ENCODE measurements around the gene HSCB.
"Not testable (repeated sequence)": the region's sequence is repeated elsewhere in the genome, so short reads cannot be mapped to it uniquely, and the experiment has no call there.

Gene HSCB

DNA sequence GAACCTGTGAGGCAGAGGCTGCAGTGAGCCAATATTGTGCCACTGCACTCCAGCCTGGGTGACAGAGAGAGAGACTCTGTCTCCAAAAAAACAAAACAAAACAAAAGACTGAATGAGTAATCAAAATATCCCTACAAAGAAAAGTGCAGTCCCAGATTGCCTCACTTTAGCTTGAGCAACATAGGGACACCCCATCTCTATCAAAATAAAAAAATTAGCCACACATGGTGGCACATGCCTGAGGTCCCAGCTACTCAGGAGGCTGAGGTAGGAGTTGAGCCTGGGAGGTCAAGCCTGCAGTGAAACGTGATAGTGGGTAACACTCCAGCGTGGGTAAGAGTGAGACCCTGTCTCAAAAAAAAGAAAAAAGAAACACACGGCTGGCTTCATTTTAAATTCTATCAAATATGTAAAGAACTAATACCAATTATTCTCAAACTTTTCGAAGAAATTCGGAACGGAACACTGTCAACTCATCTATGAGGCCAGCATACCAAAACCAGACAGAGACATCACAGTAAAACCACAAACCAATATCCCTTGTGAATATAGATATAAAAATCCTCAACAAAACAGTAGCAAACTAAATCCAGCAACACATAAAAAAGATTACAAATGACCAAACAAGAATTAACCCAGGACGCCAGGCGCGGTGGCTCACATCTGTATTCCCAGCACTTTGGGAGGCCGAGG is 13.1 kb upstream of the HSCB start:
- TF ChIP-seq, protein P1, sequence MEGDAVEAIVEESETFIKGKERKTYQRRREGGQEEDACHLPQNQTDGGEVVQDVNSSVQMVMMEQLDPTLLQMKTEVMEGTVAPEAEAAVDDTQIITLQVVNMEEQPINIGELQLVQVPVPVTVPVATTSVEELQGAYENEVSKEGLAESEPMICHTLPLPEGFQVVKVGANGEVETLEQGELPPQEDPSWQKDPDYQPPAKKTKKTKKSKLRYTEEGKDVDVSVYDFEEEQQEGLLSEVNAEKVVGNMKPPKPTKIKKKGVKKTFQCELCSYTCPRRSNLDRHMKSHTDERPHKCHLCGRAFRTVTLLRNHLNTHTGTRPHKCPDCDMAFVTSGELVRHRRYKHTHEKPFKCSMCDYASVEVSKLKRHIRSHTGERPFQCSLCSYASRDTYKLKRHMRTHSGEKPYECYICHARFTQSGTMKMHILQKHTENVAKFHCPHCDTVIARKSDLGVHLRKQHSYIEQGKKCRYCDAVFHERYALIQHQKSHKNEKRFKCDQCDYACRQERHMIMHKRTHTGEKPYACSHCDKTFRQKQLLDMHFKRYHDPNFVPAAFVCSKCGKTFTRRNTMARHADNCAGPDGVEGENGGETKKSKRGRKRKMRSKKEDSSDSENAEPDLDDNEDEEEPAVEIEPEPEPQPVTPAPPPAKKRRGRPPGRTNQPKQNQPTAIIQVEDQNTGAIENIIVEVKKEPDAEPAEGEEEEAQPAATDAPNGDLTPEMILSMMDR (conservative IDR thresholded peaks at IDR 0.05): no peak
- H3K27ac ChIP-seq: no peak overlapping the region

DNA sequence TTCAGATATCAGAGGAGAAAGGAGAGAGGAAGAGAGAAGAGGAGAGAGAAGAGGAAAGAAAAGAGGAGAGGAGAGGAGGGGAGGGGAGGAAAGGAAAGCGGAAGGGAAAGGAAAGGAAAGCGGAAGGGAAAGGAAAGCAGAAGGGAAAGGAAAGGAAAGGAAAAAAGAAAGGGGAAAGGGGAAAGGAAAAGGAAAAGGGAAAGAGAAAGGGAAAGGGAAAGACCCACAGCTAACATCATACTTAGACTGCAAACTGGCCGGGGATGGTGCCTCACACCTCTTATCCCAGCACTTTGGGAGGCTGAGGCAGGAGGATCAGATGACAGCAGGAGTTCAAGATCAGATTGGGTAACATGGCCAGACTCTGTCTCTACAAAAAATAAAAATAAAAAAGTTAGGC is 11.7 kb upstream of the HSCB start:
- TF ChIP-seq, protein P1 (conservative IDR thresholded peaks at IDR 0.05): no peak
- H3K27ac ChIP-seq: no peak overlapping the region

DNA sequence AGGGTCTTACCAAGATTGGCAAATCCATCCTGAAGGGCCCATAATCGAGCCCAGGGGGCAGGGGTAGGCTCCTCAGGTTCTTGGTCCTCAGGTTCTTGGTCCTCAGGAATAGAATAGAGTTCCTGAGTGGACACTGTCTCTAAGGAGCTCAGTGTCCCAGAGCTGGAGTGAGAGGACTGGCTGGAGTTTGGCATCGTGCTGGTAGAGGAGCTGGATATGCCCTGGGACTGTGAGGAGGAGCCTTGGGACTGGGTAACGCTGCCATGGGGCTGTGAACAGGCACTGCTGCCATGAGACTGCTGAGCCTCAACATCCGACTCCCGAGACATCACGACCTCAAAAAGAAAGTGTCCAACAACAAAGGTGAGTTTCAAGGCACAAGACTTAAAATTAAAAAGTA is 7.4 kb upstream of the HSCB start:
- TF ChIP-seq, protein P1 (conservative IDR thresholded peaks at IDR 0.05): no peak
- H3K27ac ChIP-seq: no peak overlapping the region

DNA sequence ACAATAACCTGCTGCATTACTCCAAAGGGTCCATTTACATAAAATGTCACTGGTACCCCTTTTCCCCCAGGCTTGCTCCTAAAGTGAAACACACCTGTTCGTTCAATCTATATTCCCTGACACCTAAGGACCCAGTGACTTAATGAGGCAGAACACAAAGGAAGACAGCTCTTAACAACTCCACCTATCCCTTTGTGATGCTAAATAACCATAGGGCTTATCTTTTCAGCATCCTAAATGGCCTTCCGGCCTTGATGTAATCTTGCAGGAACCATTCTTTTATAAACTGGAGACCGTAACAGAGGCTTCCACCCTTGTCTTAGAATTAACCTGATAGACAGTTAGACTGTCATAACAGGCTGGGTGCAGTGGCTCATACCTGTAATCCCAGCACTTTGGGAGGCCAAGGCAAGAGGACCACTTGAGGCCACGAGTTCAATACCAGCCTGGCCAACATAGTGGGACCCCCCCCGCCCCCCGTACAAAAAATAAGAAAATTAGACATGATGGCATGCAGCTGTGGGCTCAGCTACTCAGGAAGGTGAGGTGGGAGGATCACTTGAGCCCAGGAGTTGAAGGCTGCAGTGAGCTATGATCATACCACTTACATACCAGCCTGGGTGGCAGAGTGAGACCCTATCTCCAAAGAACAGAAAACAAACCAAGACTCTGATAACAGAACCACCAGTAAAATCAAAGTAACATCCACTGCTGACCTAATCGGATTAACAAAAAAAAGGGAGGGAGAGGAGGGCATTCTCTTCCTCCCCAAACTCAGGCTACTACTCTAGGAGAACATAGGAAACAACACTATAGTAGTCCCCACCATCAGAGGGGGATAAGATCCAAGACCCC is 5.3 kb upstream of the HSCB start:
- no peak overlapping the region for H3K27ac ChIP-seq
- TF ChIP-seq, protein P1 (conservative IDR thresholded peaks at IDR 0.05): no peak

DNA sequence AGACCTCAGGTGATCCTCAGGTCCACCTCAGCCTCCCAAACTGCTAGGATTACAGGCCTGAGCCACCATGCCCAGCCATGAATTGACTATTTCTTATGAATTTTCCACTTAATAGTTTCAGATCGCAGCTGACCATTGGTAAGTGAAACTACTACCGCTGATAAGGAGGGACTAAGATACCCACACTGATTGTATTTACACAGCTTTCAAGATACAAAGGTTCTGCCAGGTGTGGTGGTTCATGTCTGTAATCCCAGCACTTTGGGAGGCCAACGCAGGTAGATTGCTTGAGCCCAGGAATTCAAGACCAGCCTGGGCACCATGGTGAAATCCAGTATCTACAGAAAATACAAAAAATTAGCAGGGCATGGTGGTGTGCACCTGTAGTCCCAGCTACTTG is 4.1 kb upstream of the HSCB start:
- TF ChIP-seq, protein P1 (conservative IDR thresholded peaks at IDR 0.05): no peak
- no peak overlapping the region for H3K27ac ChIP-seq

DNA sequence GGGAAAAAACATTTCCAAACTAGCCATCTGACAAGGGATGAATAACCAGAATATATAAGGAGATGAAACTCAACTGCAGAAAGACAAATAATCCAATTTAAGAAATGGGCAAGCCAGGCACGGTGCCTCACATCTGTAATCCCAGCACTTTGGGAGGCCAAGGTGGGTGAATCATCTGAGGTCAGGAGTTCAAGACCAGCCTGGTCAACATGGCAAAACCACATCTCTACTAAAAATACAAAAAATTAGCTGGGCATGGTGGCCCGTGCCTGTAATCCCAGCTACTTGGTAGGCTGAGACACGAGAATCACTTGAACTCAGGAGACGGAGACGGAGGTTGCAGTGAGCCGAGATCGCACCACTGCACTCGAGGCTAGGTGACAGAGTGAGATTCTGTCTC is 3.0 kb upstream of the HSCB start:
- H3K27ac ChIP-seq: not testable (repeated sequence)

DNA sequence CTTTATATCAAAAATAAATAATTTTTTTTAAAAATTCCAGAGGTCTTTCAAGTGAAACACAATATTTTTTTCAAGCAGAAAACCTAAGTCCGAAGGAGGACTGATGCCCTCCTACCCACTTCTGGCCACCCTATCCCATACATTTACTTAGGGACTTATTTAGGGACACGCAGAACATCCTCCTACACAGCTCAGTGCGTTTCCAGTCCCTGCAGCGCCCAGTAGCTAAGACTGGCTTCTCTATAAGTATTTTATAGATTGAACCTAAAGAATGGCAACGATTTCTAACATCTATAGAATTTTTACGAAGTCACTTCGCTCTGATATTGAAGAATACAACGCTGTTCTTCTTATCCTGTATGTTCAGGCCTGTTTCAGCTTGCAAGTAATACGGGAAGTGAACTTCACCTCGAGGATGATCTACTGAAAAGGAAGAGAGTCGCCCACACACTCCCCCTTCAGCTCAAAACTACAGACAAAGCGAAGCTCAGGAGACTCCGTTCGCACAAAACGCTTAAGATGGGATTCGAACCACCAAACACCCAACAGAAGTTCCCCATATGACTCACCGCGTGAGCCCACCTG is 547 bp upstream of the HSCB start:
- TF ChIP-seq, protein P1 (conservative IDR thresholded peaks at IDR 0.05): no peak
- H3K27ac ChIP-seq: peak overlapping the region; percentile 91

Measured in VCaP (cell line).